HFFc6 (cell line): ENCODE results near the gene MICALL2. TPM values are rescaled to one million over a fixed set of nuclear protein-coding genes. Genes with fewer than 3 reads are reported as not detected.

Experiments used
- DNase-seq: peaks from one replicate; pipeline ENCODE4 v3.0.0-alpha.2; 2018
- H3K27ac Mint-ChIP-seq: 2 replicates; pipeline ENCODE4 v1.8.0; 2020; ENCODE audit warnings: mild to moderate bottlenecking, mixed read lengths
- H3K27me3 Mint-ChIP-seq: 2 replicates; pipeline ENCODE4 v1.8.0; 2021; ENCODE audit warnings: mild to moderate bottlenecking, moderate library complexity, mixed read lengths; ENCODE audit not compliant: insufficient read depth
- H3K36me3 Mint-ChIP-seq: 2 replicates; pipeline ENCODE4 v1.8.0; 2021; ENCODE audit warnings: low read depth, mixed read lengths
- H3K4me1 Mint-ChIP-seq: 2 replicates; pipeline ENCODE4 v1.8.0; 2020; ENCODE audit warnings: low read depth, mixed read lengths
- H3K4me3 Mint-ChIP-seq: 2 replicates; pipeline ENCODE4 v1.8.0; 2020; ENCODE audit warnings: mild to moderate bottlenecking, moderate library complexity, mixed read lengths
- H3K9me3 Mint-ChIP-seq: 2 replicates; pipeline ENCODE4 v1.8.0; 2020; ENCODE audit warnings: mild to moderate bottlenecking, mixed read lengths
- total RNA-seq, 6 experiments: library from RNA; stranded (reverse); fragmentation: NEBNext Ultra II Directional; extraction: Animal tissue kit (Norgen Biotek cat#: 25700); gene quantifications; 2 replicates in 1 of 6; 3 replicates in 5 of 6; pipeline ENCODE4 v1.2.3, GENCODE V29; 2021
- TF ChIP-seq, protein P1 (sequence below): fragments of 200-600 bp; sonication (generic); IDR thresholded peaks from 2 replicates; pipeline ENCODE4 v1.5.0; 2021; ENCODE audit warnings: antibody characterized with exemption, mild to moderate bottlenecking

MICALL2 gene
- total RNA-seq, 6 experiments from 2014 or later = 12.1 to 24.4 (median 21.0) TPM

DNA sequence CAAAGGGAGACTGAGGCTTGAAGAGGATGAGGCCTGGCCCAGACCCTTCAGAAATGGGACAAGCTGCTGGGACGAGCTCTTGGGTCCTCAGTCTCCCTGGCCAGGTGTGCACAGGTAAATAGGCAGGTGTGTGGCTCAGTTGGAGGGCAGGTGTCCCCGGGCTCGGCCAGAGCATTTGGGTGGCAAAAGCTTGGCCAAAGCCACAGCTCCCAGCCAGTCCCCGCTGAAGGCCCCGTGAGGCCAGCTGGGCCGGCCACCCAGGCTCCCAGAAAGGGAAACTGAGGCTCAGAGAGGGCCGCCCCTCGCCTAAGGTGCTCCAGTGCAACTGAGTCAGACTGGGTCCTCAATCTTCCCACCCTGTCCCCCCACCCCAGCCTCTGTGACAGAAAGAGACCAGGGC lies 37.3 kb downstream of the MICALL2 start:
- TF ChIP-seq, protein P1, sequence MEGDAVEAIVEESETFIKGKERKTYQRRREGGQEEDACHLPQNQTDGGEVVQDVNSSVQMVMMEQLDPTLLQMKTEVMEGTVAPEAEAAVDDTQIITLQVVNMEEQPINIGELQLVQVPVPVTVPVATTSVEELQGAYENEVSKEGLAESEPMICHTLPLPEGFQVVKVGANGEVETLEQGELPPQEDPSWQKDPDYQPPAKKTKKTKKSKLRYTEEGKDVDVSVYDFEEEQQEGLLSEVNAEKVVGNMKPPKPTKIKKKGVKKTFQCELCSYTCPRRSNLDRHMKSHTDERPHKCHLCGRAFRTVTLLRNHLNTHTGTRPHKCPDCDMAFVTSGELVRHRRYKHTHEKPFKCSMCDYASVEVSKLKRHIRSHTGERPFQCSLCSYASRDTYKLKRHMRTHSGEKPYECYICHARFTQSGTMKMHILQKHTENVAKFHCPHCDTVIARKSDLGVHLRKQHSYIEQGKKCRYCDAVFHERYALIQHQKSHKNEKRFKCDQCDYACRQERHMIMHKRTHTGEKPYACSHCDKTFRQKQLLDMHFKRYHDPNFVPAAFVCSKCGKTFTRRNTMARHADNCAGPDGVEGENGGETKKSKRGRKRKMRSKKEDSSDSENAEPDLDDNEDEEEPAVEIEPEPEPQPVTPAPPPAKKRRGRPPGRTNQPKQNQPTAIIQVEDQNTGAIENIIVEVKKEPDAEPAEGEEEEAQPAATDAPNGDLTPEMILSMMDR = no peak
- no peaks in the 10 kb centered on the region for H3K9me3 Mint-ChIP-seq
- DNase-seq = no peak
- H3K27me3 Mint-ChIP-seq = peaks cover 27% of the 10 kb centered on the region
- H3K4me3 Mint-ChIP-seq = no peak overlapping the region
- no peaks in the 10 kb centered on the region for H3K36me3 Mint-ChIP-seq
- no peak overlapping the region for H3K27ac Mint-ChIP-seq
- peaks cover 6% of the 10 kb centered on the region for H3K4me1 Mint-ChIP-seq

DNA sequence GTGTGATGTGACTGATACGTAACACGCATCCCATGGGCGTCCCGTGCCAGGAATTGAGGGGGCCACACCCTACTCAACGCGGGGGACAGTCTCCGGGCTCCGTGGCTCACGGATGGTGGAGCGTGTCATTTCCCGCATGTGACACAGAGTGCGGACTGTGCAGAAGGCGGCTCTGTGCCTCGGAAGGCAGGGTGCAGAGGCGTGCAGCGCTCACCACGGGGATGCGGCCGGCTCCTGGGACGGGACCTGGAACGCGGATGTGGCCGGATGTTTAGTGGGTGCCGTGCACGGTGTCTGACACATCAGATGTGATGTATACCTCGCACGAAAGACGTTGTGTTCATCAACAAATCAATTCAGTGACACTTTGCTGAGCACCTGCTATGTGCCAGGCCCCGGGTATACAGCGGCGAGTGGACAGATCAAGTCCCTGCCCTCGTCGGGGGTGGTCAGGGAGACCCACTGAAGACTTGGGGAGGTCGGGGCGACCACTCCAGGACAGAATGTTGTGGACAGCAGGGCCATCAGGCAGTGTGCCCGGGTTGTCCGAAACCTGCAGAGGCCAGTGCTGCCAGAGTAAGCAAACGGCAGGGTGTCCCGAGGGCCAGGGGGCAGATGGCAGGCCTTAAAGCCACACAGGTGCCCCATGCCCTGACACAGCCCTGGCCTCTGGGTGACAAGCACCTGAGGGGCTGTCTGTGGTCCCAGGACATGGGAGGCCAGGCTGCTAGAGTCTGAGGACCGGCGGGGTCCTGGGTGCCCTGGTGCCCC lies 38.1 kb downstream of the MICALL2 start:
- peaks cover 6% of the 10 kb centered on the region for H3K4me1 Mint-ChIP-seq
- H3K9me3 Mint-ChIP-seq = no peaks in the 10 kb centered on the region
- H3K36me3 Mint-ChIP-seq = no peaks in the 10 kb centered on the region
- H3K27me3 Mint-ChIP-seq = peaks cover 25% of the 10 kb centered on the region
- no peak overlapping the region for H3K27ac Mint-ChIP-seq
- TF ChIP-seq, protein P1 = no peak
- DNase-seq = no peak
- H3K4me3 Mint-ChIP-seq = no peak overlapping the region

DNA sequence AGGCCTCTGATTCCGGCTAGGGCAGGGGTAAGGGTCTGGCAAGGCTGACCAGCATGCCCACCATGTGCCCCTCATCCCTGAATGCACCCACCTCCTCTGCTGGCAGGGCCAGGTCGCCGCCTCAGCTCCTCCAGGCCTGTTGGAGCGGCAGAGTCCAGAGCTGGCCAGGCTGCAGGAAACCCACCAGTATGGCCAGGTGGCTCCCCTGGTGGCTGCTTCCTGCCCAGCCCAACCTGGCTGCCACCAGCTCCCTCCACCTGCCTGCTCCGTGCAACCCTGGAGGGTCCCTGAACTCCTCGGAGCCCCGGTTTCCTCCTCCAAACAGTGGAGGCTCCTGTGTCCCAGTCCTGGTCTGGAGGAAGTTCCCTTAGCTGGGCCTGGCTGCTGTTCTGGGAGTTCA lies 39.6 kb downstream of the MICALL2 start:
- Mint-ChIP-seq H3K9me3 (no peaks in the 10 kb centered on the region), H3K27ac (no peak overlapping the region), H3K36me3 (no peaks in the 10 kb centered on the region), H3K4me1 (peaks cover 6% of the 10 kb centered on the region), H3K4me3 (no peak overlapping the region), H3K27me3 (peaks cover 20% of the 10 kb centered on the region)
- no peak for DNase-seq
- TF ChIP-seq, protein P1 = no peak

DNA sequence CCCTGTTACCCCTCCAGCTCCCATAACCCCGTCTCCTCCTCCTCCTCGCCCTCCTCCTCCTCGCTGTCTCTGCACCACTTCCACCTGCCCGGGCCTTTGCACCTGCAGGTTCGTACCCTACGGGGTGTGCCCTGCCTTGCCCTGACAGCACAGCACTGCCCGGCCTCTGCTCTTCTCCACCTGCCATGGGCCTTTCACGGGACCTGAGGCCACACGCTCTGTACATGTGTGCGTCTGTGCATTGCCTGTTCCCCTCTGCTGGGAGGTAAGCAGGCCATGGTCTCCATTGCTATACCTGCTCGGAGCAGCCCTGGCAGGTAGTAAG lies 40.0 kb downstream of the MICALL2 start:
- TF ChIP-seq, protein P1 = no peak

DNA sequence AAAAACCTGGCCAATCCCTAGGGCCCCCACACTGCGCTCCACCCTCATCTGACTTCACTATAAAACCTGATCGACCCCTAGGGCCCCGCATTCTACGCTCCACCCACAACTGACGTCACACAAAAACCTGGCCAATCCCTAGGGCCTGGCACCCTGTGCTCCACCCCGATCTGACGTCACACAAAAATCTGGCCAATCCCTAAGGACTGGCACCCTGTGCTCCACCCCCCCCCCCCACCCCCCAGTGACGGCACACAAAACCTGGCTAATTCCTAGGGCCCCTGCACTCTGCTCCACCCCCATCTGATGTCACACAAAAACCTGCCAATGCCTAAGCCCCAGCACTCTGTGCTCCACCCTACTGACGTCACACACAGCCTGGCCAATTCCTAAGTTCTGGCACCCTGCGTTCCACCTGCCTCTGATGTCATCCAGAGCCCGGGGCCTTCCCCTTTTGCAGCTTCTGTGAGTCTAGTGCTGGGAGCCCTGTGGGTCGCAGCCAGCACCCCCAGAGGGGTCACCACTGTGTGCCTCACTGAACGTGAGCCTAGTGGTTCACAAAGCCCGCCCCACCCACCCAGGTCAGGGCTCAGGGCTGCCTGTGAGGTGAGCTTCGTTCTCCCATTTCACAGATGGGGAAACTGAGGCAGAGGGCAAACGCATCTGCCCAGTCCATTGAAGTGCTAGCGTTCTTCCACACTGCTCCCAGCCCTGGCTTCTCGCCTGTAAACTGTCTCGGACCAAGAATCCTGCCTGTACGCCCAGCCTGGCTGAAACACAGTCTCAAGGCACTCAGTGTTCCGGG lies 40.6 kb downstream of the MICALL2 start:
- H3K9me3 Mint-ChIP-seq = no peaks in the 10 kb centered on the region
- peaks cover 12% of the 10 kb centered on the region for H3K27me3 Mint-ChIP-seq
- no peak overlapping the region for H3K4me3 Mint-ChIP-seq
- TF ChIP-seq, protein P1 = no peak
- H3K4me1 Mint-ChIP-seq = peaks cover 6% of the 10 kb centered on the region
- DNase-seq = no peak
- H3K27ac Mint-ChIP-seq = no peak overlapping the region
- no peaks in the 10 kb centered on the region for H3K36me3 Mint-ChIP-seq

More for the DNA sequence above, 40.0 kb downstream of the MICALL2 start:
- H3K27ac Mint-ChIP-seq = no peak overlapping the region
- H3K27me3 Mint-ChIP-seq = peaks cover 15% of the 10 kb centered on the region
- H3K4me3 Mint-ChIP-seq = no peak overlapping the region
- no peak for DNase-seq
- H3K9me3 Mint-ChIP-seq = no peaks in the 10 kb centered on the region
- H3K36me3 Mint-ChIP-seq = no peaks in the 10 kb centered on the region
- H3K4me1 Mint-ChIP-seq = peaks cover 6% of the 10 kb centered on the region
